Fibroblast of lung (primary cell): Measurements from ENCODE around the gene TRAPPC12. TPM values are rescaled to one million over a fixed set of nuclear protein-coding genes. Genes with fewer than 3 reads are reported as not detected.

Experiments
- DNase-seq, 2 donors: peaks; one replicate each; pipeline versions ENCODE4 v3.0.0 to v3.0.0-alpha.2; 2010; ENCODE audit warnings: low read depth in 2 of 2
- H2AFZ ChIP-seq: 2 replicates; pipeline ENCODE4 v1.5.1; 2012; ENCODE audit warnings: low read length, control low read depth, inconsistent platforms
- H3K27ac ChIP-seq: 2 replicates; pipeline ENCODE4 v1.5.1; 2011; ENCODE audit warnings: low read length, control low read depth; ENCODE audit not compliant: insufficient read depth
- H3K27me3 ChIP-seq: 2 replicates; pipeline ENCODE4 v1.5.1; 2011; ENCODE audit warnings: mild to moderate bottlenecking, low read length; ENCODE audit not compliant: control insufficient read depth, insufficient read depth
- H3K36me3 ChIP-seq: 2 replicates; pipeline ENCODE4 v1.5.1; 2011; ENCODE audit warnings: low read length; ENCODE audit not compliant: control insufficient read depth, insufficient read depth
- H3K4me1 ChIP-seq: 2 replicates; pipeline ENCODE4 v1.5.1; 2011; ENCODE audit warnings: low read length; ENCODE audit not compliant: control insufficient read depth, insufficient read depth; ENCODE audit errors: extremely low read depth
- H3K4me2 ChIP-seq: 2 replicates; pipeline ENCODE4 v1.5.1; 2011; ENCODE audit warnings: low read length, control low read depth; ENCODE audit not compliant: insufficient read depth; ENCODE audit errors: extremely low read depth
- H3K4me3 ChIP-seq, 4 experiments: fragments of 200-600 bp in 1 of 4; sonication (generic) in 1 of 4; replicated peaks in 1 of 4; 2 replicates each; pipeline ENCODE4 v1.5.1; 2011 to 2016; ENCODE audit warnings: low read length in 4 of 4, low read depth in 3 of 4, mild to moderate bottlenecking in 3 of 4, control low read depth in 2 of 4, inconsistent platforms in 1 of 4, mixed read lengths in 1 of 4; ENCODE audit not compliant: insufficient read depth in 1 of 4; ENCODE audit errors: control extremely low read depth in 1 of 4
- H3K79me2 ChIP-seq: 2 replicates; pipeline ENCODE4 v1.5.1; 2012; ENCODE audit warnings: mild to moderate bottlenecking, low read length, inconsistent platforms; ENCODE audit not compliant: control insufficient read depth, insufficient read depth
- H3K9ac ChIP-seq: 2 replicates; pipeline ENCODE4 v1.5.1; 2011; ENCODE audit warnings: mild to moderate bottlenecking, low read length, control low read depth; ENCODE audit not compliant: insufficient read depth
- H3K9me3 ChIP-seq: 2 replicates; pipeline ENCODE4 v1.5.1; 2012; ENCODE audit warnings: low read depth, low read length; ENCODE audit not compliant: control insufficient read depth, insufficient read depth
- H4K20me1 ChIP-seq: 2 replicates; pipeline ENCODE4 v1.5.1; 2011; ENCODE audit warnings: low read length; ENCODE audit not compliant: control insufficient read depth, insufficient read depth; ENCODE audit errors: extremely low read depth
- CTCF ChIP-seq, 2 donors: IDR thresholded peaks in 1 of 2; conservative IDR thresholded peaks in 1 of 2; 1 replicate in 1 of 2; 2 replicates in 1 of 2; pipeline ENCODE4 v1.5.1; 2011 to 2012; ENCODE audit warnings: low read length in 2 of 2, control low read depth in 1 of 2, inconsistent platforms in 1 of 2, low read depth in 1 of 2, mild to moderate bottlenecking in 1 of 2
- EZH2 ChIP-seq: IDR thresholded peaks from 2 replicates; pipeline ENCODE4 v1.5.1; 2012; ENCODE audit warnings: low read length, control low read depth, mild to moderate bottlenecking; ENCODE audit errors: missing control alignments
- polyA plus RNA-seq, 2 donors: library from polyadenylated mRNA; depleted of rRNA in 1 of 2; stranded (reverse) in 1 of 2; unstranded in 1 of 2; fragments of >200 nt; gene quantifications; 2 replicates each; pipeline ENCODE4 v1.2.1, GENCODE V29; 2011 to 2012; ENCODE audit warnings: missing spikeins in 1 of 2
- total RNA-seq: library from RNA; depleted of rRNA; stranded (reverse); fragments of >200 nt; gene quantifications from 2 replicates; pipeline ENCODE4 v1.2.1, GENCODE V29; 2014

The TRAPPC12 gene
- total and polyA plus RNA-seq, 2 donors (not counting 1 experiment from before 2014, with no cell fraction given) = 33.7 to 53.2 TPM

GRCh38 chr2:3388412-3388738, 8.9 kb downstream of the TRAPPC12 start:
- Histone ChIP-seq H3K36me3 (peaks cover 16% of the 10 kb centered on the region), H3K27me3 (no peaks in the 10 kb centered on the region), H3K4me3 (no peak overlapping the region), H3K9ac (no peak overlapping the region), H3K4me2 (no peak overlapping the region), H3K27ac (no peak overlapping the region), H3K9me3 (no peaks in the 10 kb centered on the region), H4K20me1 (no peaks in the 10 kb centered on the region), H3K79me2 (peaks cover 19% of the 10 kb centered on the region), H3K4me1 (peaks cover 3% of the 10 kb centered on the region), H2AFZ (no peak overlapping the region)
- TF ChIP-seq EZH2 = no peak
- TF ChIP-seq CTCF (conservative IDR thresholded peaks at IDR 0.05 in 1 of 2, IDR thresholded peaks at IDR 0.05 in 1 of 2; ENCODE audit: low read depth in 1 of 2, low read length in 2 of 2) = no peak
- DNase-seq = no peak

DNA sequence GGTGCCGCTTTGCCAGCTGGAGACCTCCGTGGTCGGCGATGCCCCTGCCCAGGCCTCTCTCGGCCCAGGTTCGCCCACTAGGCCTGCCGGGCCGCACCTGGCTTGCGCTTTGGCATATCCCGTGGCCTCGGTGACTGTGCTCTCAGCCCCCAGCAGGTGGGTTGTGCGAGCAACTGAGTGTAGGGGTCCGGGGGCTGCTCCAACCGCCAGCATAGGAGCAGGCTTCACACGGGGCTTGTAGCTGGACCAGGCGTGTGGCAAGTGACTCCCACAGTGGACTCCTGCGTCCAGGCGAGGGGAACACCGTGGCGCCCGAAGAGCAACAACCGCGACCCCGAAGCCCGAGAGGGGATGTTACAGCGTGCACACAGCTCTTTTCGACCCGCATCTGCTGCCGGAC, 9.7 kb downstream of the TRAPPC12 start:
- Histone ChIP-seq H3K79me2 (peaks cover 19% of the 10 kb centered on the region), H3K4me1 (peaks cover 3% of the 10 kb centered on the region), H3K9me3 (no peaks in the 10 kb centered on the region), H2AFZ (no peak overlapping the region), H3K4me3 (no peak overlapping the region), H4K20me1 (no peaks in the 10 kb centered on the region), H3K36me3 (peaks cover 16% of the 10 kb centered on the region), H3K4me2 (no peak overlapping the region), H3K27me3 (no peaks in the 10 kb centered on the region), H3K27ac (no peak overlapping the region), H3K9ac (no peak overlapping the region)
- no peak for TF ChIP-seq EZH2
- TF ChIP-seq CTCF (conservative IDR thresholded peaks at IDR 0.05 in 1 of 2, IDR thresholded peaks at IDR 0.05 in 1 of 2; ENCODE audit: low read depth in 1 of 2, low read length in 2 of 2) = no peak
- no peak for DNase-seq

- DNase-seq = no peak
These were observed 10.5 kb downstream of the TRAPPC12 start for GRCh38 chr2:3390041-3390440.

More at GRCh38 chr2:3390041-3390440, 10.5 kb downstream of the TRAPPC12 start:
- peaks cover 3% of the 10 kb centered on the region for H3K4me1 ChIP-seq
- no peak overlapping the region for H2AFZ ChIP-seq
- peaks cover 16% of the 10 kb centered on the region for H3K36me3 ChIP-seq
- no peak overlapping the region for H3K4me2 ChIP-seq
- no peaks in the 10 kb centered on the region for H4K20me1 ChIP-seq
- no peak overlapping the region for H3K27ac ChIP-seq
- no peaks in the 10 kb centered on the region for H3K27me3 ChIP-seq
- no peak overlapping the region for H3K9ac ChIP-seq
- H3K4me3 ChIP-seq = no peak overlapping the region
- TF ChIP-seq EZH2 = no peak
- TF ChIP-seq CTCF (conservative IDR thresholded peaks at IDR 0.05 in 1 of 2, IDR thresholded peaks at IDR 0.05 in 1 of 2; ENCODE audit: low read depth in 1 of 2, low read length in 2 of 2) = no peak
- H3K9me3 ChIP-seq = no peaks in the 10 kb centered on the region
- H3K79me2 ChIP-seq = peaks cover 17% of the 10 kb centered on the region
